SK-N-MC (cell line): ENCODE data around the gene CLCN5.

ENCODE experiments used
- DNase-seq: peaks from one replicate; pipeline ENCODE4 v3.0.0-alpha.2; 2011; ENCODE audit warnings: low read depth, low spot score
- H3K27ac ChIP-seq: fragments of 200-600 bp; sonication (generic); 2 replicates; pipeline ENCODE4 v1.5.1; 2016; ENCODE audit warnings: mixed run types
- H3K36me3 ChIP-seq: fragments of 200-600 bp; sonication (generic); 2 replicates; pipeline ENCODE4 v1.6.1; 2017; ENCODE audit warnings: antibody characterized with exemption, low read length, mixed read lengths; ENCODE audit not compliant: insufficient read depth
- H3K4me3 ChIP-seq: fragments of 200-600 bp; sonication (generic); 2 replicates; pipeline ENCODE4 v1.5.1; 2016
- H3K9ac ChIP-seq: fragments of 200-600 bp; sonication (generic); 2 replicates; pipeline ENCODE4 v1.8.0; 2017; ENCODE audit warnings: mixed run types, mixed read lengths; ENCODE audit not compliant: insufficient read length
- H3K9me3 ChIP-seq: fragments of 200-600 bp; sonication (generic); 2 replicates; pipeline ENCODE4 v1.6.1; 2017; ENCODE audit warnings: low read depth, mild to moderate bottlenecking, antibody characterized with exemption, low read length, moderate library complexity, mixed read lengths
- EZH2 ChIP-seq: fragments of 200-600 bp; sonication (generic); IDR thresholded peaks from one replicate; pipeline ENCODE4 v1.6.1; 2017; ENCODE audit warnings: antibody characterized with exemption
- FOXP2 ChIP-seq: optimal IDR thresholded peaks from 2 replicates; pipeline ENCODE3; 2011; ENCODE audit warnings: mild to moderate bottlenecking, moderate library complexity; ENCODE audit not compliant: insufficient read depth; ENCODE audit errors: extremely low read length, control extremely low read depth
- POLR2AphosphoS5 ChIP-seq: IDR thresholded peaks from 2 replicates; pipeline ENCODE4 v1.6.1; 2012; ENCODE audit warnings: mild to moderate bottlenecking, low read depth, low read length, borderline replicate concordance

The CLCN5 gene

DNA sequence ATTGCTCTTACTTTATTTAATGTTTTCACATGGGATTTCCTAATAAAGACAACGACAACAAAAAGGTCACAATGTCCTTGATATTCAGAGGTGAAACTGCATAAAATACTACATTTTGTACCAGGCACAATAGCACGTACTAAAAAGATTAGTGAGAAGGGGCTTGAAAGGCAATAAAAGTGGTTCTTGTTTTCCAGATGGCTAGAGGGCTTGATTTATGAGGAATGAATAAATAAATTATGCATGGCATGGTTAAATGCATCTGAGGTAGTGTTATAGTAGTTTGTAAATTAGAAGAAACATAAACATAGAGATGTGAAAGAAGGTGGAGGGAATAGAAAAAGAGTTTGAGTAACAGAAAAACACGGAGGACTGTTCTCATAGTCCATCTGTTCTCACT, 123.4 kb downstream of the CLCN5 start:
- H3K27ac ChIP-seq = no peak overlapping the region
- H3K9me3 ChIP-seq = no peaks in the 10 kb centered on the region
- TF ChIP-seq EZH2 (no peak), FOXP2 (no peak), POLR2AphosphoS5 (no peak)
- H3K9ac ChIP-seq = no peak overlapping the region
- no peak for DNase-seq
- H3K4me3 ChIP-seq = no peak overlapping the region
- H3K36me3 ChIP-seq = no peaks in the 10 kb centered on the region

- no peak overlapping the region for H3K9ac ChIP-seq
- H3K36me3 ChIP-seq = no peaks in the 10 kb centered on the region
- no peak for TF ChIP-seq POLR2AphosphoS5
- no peak for TF ChIP-seq FOXP2
- no peak for TF ChIP-seq EZH2
- H3K4me3 ChIP-seq = no peak overlapping the region
- no peak overlapping the region for H3K27ac ChIP-seq
- no peak for DNase-seq
- no peaks in the 10 kb centered on the region for H3K9me3 ChIP-seq
Observed at GRCh38 chrX:50049228-50049627, 126.8 kb downstream of the CLCN5 start.

DNA sequence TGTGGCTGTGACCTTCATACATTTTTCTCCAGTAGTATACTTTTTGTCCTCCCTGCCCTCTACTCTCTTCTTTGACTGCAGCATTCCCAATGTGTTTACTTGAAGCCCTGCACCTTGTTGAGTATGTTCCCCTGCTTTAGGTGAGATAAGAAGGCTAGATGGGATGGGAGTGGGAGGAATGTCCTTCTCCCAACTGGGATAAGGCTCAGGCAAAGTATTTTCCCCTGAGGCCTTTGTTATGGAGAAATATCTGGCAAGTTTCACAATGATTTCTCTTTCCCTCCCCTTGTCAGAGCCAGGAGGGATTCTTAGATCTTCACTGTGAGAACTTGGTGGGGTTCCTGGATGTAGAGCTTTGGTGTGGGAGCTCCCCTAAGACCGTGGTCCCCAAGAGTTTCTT, 131.8 kb downstream of the CLCN5 start:
- Histone ChIP-seq H3K27ac (no peak overlapping the region), H3K36me3 (no peaks in the 10 kb centered on the region), H3K9ac (no peak overlapping the region), H3K4me3 (no peak overlapping the region), H3K9me3 (no peaks in the 10 kb centered on the region)
- TF ChIP-seq POLR2AphosphoS5 (no peak), EZH2 (no peak), FOXP2 (no peak)
- no peak for DNase-seq

- TF ChIP-seq EZH2 (no peak), POLR2AphosphoS5 (no peak)
- DNase-seq = no peak
- H3K9ac ChIP-seq = no peak overlapping the region
- no peak overlapping the region for H3K4me3 ChIP-seq
- H3K9me3 ChIP-seq = no peaks in the 10 kb centered on the region
- H3K36me3 ChIP-seq = no peaks in the 10 kb centered on the region
- no peak overlapping the region for H3K27ac ChIP-seq
Observed at GRCh38 chrX:50066318-50066937, 144.0 kb downstream of the CLCN5 start.

GRCh38 chrX:50067435-50068284, 145.3 kb downstream of the CLCN5 start:
- TF ChIP-seq POLR2AphosphoS5 = no peak
- TF ChIP-seq FOXP2 = no peak
- no peak for TF ChIP-seq EZH2
- DNase-seq = no peak

DNA sequence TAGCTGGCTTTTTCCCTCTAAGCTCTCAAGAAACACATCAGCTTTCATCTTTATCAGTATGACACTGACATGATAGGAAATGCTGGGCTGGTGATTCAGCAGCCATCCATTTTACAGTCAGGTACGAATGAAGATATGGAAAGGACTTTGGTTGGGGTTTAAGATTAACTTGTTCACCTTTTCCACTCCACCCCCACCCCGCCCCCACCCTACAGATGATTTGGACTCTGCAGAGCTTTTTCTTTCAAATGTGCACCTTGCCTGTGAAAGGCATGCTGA, 145.8 kb downstream of the CLCN5 start:
- no peak overlapping the region for H3K4me3 ChIP-seq
- no peak for DNase-seq
- H3K27ac ChIP-seq = no peak overlapping the region
- H3K9ac ChIP-seq = no peak overlapping the region
- TF ChIP-seq POLR2AphosphoS5 = no peak
- TF ChIP-seq FOXP2 = no peak
- TF ChIP-seq EZH2 = no peak
- no peaks in the 10 kb centered on the region for H3K36me3 ChIP-seq
- H3K9me3 ChIP-seq = no peaks in the 10 kb centered on the region

More at GRCh38 chrX:50067435-50068284, 145.3 kb downstream of the CLCN5 start:
- Histone ChIP-seq H3K27ac (no peak overlapping the region), H3K9me3 (no peaks in the 10 kb centered on the region), H3K9ac (no peak overlapping the region), H3K36me3 (no peaks in the 10 kb centered on the region), H3K4me3 (no peak overlapping the region)

DNA sequence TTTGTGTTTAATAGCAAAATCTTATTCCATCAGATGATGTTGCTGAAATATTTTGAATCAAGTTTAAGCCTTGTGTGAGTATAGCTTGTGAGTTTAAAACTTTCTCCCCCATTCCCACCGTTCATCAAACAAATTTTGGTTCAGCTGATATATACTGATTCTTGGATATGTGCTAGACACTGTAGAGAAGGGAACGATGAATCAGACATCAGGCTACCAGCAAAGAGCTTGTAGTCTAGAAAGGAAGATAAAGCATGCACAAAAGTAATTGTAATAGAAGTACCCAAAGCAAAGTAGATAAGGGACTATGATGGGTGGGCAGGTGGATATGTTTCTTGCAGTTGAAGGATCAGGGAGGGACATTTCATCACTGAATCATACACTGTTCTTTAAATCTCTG, 146.5 kb downstream of the CLCN5 start:
- Histone ChIP-seq H3K9ac (no peak overlapping the region), H3K36me3 (no peaks in the 10 kb centered on the region), H3K27ac (no peak overlapping the region), H3K9me3 (no peaks in the 10 kb centered on the region), H3K4me3 (no peak overlapping the region)
- no peak for TF ChIP-seq EZH2
- no peak for TF ChIP-seq FOXP2
- TF ChIP-seq POLR2AphosphoS5 = no peak
- no peak for DNase-seq

- Histone ChIP-seq H3K4me3 (no peak overlapping the region), H3K36me3 (no peaks in the 10 kb centered on the region), H3K9ac (no peak overlapping the region), H3K9me3 (no peaks in the 10 kb centered on the region), H3K27ac (no peak overlapping the region)
- no peak for TF ChIP-seq EZH2
- DNase-seq = no peak
Observed at GRCh38 chrX:50071494-50071893, 149.1 kb downstream of the CLCN5 start.

DNA sequence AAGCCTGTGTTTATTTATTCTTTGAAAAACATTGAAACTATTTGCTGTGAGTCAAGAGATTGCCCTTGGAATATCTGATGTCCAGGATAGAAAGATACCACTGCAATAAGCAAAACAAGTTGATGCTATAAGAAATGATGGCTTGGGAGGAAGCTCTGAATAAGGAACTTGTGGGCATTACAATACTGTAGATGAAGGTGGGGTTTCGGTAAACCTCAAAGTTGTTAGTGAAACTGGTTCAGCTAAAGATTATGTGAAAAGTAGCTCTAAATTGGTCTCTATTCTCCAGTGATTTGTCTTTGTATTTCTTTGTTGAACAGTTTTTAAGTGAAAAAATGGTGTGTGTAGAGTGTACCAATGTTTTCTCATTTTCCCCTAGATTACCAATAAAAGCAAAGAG, 149.7 kb downstream of the CLCN5 start:
- Histone ChIP-seq H3K27ac (no peak overlapping the region), H3K36me3 (no peaks in the 10 kb centered on the region), H3K4me3 (no peak overlapping the region), H3K9ac (no peak overlapping the region), H3K9me3 (no peaks in the 10 kb centered on the region)
- TF ChIP-seq EZH2 (no peak), POLR2AphosphoS5 (no peak), FOXP2 (no peak)
- DNase-seq = no peak
